ENCODE measurements around the gene OTUD7B. TPM values are rescaled to one million over a fixed set of nuclear protein-coding genes. Genes with fewer than 3 reads are reported as not detected.

The OTUD7B gene
- total and polyA plus RNA-seq, 2 of the 8 experiments (the other 6 are each of a cell fraction or from before 2014, with no cell fraction given): 4.2 to 21.5 TPM

DNA sequence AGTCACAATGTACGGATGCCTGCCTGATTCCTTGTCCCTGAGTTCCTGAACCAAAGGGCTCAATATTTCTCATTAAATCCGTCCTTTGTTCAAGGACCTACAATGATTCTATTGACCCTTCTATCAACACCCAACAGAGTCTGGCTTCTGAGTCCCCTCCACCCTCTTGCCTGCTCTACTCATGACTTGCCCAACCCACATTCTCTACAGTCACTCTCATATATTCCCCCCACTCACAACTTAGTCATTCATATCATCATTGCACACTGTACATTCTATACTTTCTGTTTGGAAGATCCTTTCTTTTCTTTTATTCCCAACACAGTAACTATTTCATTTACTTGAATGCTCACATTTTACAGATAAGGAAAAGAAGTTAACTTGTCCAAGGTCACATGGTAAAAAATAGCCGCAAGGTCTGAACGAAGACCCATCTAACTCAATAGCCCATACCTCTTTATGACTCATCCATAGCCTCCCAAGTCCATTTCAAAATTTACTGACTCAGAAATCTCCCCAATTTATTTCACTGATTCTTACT lies 3.6 kb downstream of the OTUD7B start:
- no peak overlapping the region for H3K56ac ChIP-seq (replicated peaks; ENCODE audit: insufficient read length, low read depth, low read length)
- H3K27me3 ChIP-seq (replicated peaks in 1 of 4; ENCODE audit: control insufficient read depth in 3 of 4, extremely low read depth in 1 of 4, insufficient read depth in 3 of 4, low read length in 3 of 4): no peaks in the 10 kb centered on the region
- H2BK12ac ChIP-seq (ENCODE audit: low read depth, low read length): no peak overlapping the region
- H3K36me3 ChIP-seq (ENCODE audit: control insufficient read depth in 2 of 4, insufficient read depth in 4 of 4, low read length in 3 of 4): peaks cover 0 to 5% (median 0%) of the 10 kb centered on the region in 4 experiments; a peak in 2 of 8 replicates
- ChIA-PET CTCF (ENCODE audit: partially characterized antibody) (no interaction called here), POLR2A (ENCODE audit: partially characterized antibody) (interaction anchor here (1.2 to 4.4 kb wide), 3 partner anchors 10 to 65 kb away, joined by 3 to 14 read pairs (median 3); no protein-coding TSS in a partner anchor)
- H3K23me2 ChIP-seq (ENCODE audit: low read depth, low read length): peaks cover 6% of the 10 kb centered on the region
- H3K9ac ChIP-seq (replicated peaks in 1 of 4; ENCODE audit: extremely low read depth in 1 of 4, low read depth in 3 of 4, low read length in 3 of 4): no peak overlapping the region
- no peak overlapping the region for H3K4me2 ChIP-seq (ENCODE audit: insufficient read depth in 1 of 2, low read depth in 2 of 2, low read length in 2 of 2)
- H3K79me1 ChIP-seq (ENCODE audit: low read depth, low read length): peaks cover 2% of the 10 kb centered on the region; the same call in 1 of the 2 replicates
- peaks cover 0 to 8% (median under 1%) of the 10 kb centered on the region in 4 experiments; a peak in 2 of 7 replicates for H3K4me1 ChIP-seq (replicated peaks in 1 of 4; ENCODE audit: control insufficient read depth in 3 of 4, insufficient read depth in 4 of 4, low read length in 3 of 4)
- H4K20me1 ChIP-seq (replicated peaks in 1 of 2; ENCODE audit: control insufficient read depth in 1 of 2, insufficient read depth in 2 of 2, low read length in 2 of 2): peaks cover 0 to 9% of the 10 kb centered on the region in 2 experiments
- H2BK120ac ChIP-seq (replicated peaks; ENCODE audit: low read depth, low read length): no peak overlapping the region
- H4K5ac ChIP-seq (ENCODE audit: insufficient read length, low read depth, low read length): no peak overlapping the region
- H2BK15ac ChIP-seq (ENCODE audit: low read length): no peak overlapping the region
- H3K14ac ChIP-seq (ENCODE audit: insufficient read length): no peak overlapping the region
- H3K79me2 ChIP-seq (ENCODE audit: control insufficient read depth in 1 of 2, insufficient read depth in 2 of 2, low read length in 2 of 2): peaks cover 5 to 62% of the 10 kb centered on the region in 2 experiments; a peak in 3 of 4 replicates
- no peak overlapping the region for H3K4ac ChIP-seq (replicated peaks; ENCODE audit: insufficient read length, low read depth, low read length)
- no peak for FAIRE-seq
- no peak overlapping the region for H4K8ac ChIP-seq (ENCODE audit: extremely low read depth, insufficient read depth, low read length)
- no peak overlapping the region for H3K27ac ChIP-seq (ENCODE audit: low read depth, low read length)
- H3K23ac ChIP-seq (ENCODE audit: insufficient read length): no peak overlapping the region
- H3K18ac ChIP-seq (ENCODE audit: extremely low read depth, low read length): no peak overlapping the region
- no peak for DNase-seq (ENCODE audit: low read depth in 1 of 2, low spot score in 2 of 2)
- no peak overlapping the region for H2BK20ac ChIP-seq (ENCODE audit: low read length)
- no peak overlapping the region for H4K91ac ChIP-seq (replicated peaks; ENCODE audit: insufficient read length, low read length)
- H2AFZ ChIP-seq (ENCODE audit: low read length): no peak overlapping the region
- no peaks in the 10 kb centered on the region for H3K9me3 ChIP-seq (ENCODE audit: insufficient read depth in 2 of 2, low read depth in 1 of 2, low read length in 1 of 2)
- no peak overlapping the region for H3K4me3 ChIP-seq (ENCODE audit: extremely low read depth in 1 of 4, insufficient read depth in 2 of 4, low read depth in 3 of 4, low read length in 4 of 4)
- 88% methylated on average over 4 of the region's 4 CpGs; no CpG with 5 or more reads in 1 of the 2 experiments for WGBS, 2 experiments (ENCODE audit: extremely low coverage in 1 of 2, insufficient coverage in 1 of 2, insufficient read length in 1 of 2, insufficient replicate concordance in 2 of 2, low coverage in 1 of 2, low lambda C conversion rate in 2 of 2, missing lambda C conversion rate in 1 of 2)
- H2AK5ac ChIP-seq (ENCODE audit: low read depth, low read length): no peak overlapping the region
- no peak overlapping the region for H2BK5ac ChIP-seq (ENCODE audit: low read depth, low read length)
- TF ChIP-seq ASH2L (IDR thresholded peaks at IDR 0.05; ENCODE audit: low read length): no peak
- no peak for TF ChIP-seq EGR1 (IDR thresholded peaks at IDR 0.05; ENCODE audit: borderline replicate concordance, low read depth, low read length)

Measured in H1 (cell line).